Glomerular endothelial cell (primary cell): ENCODE data around the gene PIERCE2. TPM values are rescaled to one million over a fixed set of nuclear protein-coding genes. Genes with fewer than 3 reads are reported as not detected.
"Not testable (repeated sequence)": the region's sequence is repeated elsewhere in the genome, so short reads cannot be mapped to it uniquely, and the experiment has no call there.

Source experiments
- DNase-seq: peaks from one replicate; pipeline ENCODE4 v3.0.0-alpha.2; 2011; ENCODE audit warnings: low read depth, low spot score; ENCODE audit errors: extremely low read depth
- total RNA-seq: library from RNA; depleted of rRNA; stranded (reverse); fragments of >200 nt; gene quantifications from 2 replicates; pipeline ENCODE4 v1.2.3, GENCODE V29; 2015

PIERCE2 gene, protein sequence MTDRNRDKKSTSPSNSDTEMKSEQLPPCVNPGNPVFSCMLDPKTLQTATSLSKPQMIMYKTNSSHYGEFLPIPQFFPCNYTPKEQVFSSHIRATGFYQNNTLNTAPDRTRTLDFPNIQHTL
- total RNA-seq = 0.29 and 2.0 TPM in 2 replicates

DNA sequence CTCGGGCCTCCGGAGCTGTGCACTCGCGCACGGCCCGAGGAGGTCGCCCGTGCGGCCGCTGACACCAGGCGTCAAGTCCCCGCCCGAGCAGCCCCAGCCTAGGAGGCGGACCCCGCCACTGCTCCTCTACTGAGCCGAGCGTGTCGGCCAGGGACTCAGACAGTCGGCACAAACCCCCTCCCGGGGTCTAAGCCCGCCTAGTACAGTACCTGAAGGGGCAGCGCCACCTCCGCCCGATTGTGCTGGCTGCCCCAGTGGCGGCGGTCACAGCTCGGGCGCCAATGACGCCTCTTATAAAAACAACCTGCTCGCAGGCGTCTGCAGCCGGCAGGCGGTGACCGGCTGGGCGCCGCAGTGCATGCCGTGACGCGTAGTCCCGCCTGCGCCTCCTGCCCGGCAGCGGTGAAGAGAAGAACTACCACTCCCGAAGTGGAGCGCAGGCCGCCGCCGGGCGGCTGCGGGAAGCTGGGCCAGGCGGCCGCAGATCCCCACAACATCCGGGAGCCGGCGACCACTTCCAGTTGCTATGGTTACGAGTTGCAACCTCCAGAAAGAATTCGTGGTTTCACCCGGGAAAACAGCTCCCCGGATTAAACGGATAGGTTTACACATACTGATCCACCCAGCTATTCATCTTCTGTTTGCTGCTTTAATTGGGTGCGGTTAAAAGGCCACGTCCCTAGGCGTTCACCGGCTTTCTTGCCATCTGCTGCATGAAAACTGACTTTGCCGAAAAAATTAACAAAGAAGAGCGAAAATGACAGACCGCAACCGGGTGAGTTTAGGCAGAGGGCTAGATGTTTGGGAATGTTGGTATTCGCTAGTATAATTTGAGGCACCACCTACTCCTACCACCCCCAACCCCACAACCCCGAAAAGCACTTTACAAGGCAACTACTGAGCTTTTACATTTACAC is at the start of gene PIERCE2, which contains the start of gene CCPG1:
Gene PIERCE2 (plus strand): TSS at position 484 of the 917 bp plus-strand sequence. CDS start 274 bp downstream, at position 758.
Gene CCPG1 (minus strand): TSS at position 348 of the 917 bp plus-strand sequence. CDS start 18,935 bp downstream, outside the sequence.
- peak; percentile 54 for DNase-seq

DNA sequence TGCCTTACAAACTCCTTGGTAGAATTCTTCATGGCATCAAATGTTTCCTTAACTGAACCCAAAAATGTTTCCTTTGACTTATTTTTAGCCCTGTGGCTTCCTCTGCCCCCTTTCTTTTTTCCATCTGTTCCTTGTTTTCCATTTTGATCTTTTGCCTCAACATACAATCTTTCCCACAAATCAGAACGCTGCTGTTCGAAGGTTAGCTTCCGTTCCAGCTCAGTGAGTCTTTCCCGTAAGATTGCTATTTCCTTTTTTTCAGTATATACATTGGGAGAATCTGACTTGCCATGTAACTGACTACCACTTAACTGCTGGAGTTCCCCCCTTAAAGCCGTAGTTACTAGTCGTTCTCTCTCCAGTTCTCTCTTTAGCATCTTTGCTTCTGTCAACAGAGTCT is 48.0 kb upstream of the PIERCE2 start:
- no peak for DNase-seq

DNA sequence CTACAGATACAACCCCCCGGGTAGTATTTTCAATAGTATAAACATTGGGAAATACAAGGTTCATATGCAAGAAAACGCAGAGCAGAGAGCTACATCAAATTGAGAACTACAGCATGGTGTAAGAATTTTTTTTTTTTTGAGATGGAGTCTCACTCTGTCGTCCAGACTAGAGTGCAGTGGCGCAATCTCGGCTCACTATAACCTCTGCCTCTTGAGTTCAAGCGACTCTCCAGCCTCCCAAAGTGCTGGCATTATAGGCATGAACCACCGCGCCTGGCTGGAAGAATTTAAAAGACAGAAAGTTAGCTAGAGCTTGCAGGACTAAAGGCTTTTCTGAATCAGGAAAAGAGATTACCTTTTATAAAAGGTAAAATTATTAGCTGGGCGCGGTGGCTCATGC is 47.2 kb upstream of the PIERCE2 start:
- no peak for DNase-seq

DNA sequence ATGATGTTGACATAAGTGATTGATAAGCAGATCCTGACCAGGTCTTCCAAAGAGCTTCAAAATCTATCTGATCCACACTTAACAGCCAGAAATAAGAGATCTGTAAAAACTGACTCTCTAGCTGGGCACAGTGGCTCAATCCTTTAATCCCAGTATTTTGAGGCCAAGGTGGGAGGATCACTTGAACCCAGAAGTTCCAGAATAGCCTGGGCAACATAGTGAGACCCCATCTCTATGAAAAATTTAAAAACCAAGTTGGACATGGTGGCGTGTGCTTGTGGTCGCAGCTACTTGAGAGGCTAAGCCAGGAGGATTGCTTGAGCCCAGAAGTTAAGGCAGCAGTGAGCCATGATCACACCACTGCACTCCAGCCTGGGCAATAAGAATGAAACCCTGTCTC is 45.7 kb upstream of the PIERCE2 start:
- no peak for DNase-seq

DNA sequence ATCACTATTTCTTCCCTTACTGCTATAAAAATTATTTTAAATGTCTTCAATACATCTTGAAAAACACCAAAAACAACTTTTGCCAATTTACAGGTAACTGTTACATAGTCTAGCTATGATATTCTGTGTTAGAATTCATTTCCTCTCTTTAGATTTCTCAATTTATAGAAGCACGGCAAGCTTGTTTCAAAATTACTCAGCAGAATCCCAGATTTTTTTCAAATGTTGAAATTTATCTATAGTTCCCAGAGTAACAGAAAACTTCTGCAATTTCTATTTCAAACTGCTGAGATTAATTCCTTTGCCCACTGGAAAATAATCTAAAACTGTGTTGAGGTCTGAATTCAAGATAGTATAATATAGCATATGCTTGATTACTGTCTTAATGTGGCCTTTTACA is 41.3 kb upstream of the PIERCE2 start:
- DNase-seq = no peak

DNA sequence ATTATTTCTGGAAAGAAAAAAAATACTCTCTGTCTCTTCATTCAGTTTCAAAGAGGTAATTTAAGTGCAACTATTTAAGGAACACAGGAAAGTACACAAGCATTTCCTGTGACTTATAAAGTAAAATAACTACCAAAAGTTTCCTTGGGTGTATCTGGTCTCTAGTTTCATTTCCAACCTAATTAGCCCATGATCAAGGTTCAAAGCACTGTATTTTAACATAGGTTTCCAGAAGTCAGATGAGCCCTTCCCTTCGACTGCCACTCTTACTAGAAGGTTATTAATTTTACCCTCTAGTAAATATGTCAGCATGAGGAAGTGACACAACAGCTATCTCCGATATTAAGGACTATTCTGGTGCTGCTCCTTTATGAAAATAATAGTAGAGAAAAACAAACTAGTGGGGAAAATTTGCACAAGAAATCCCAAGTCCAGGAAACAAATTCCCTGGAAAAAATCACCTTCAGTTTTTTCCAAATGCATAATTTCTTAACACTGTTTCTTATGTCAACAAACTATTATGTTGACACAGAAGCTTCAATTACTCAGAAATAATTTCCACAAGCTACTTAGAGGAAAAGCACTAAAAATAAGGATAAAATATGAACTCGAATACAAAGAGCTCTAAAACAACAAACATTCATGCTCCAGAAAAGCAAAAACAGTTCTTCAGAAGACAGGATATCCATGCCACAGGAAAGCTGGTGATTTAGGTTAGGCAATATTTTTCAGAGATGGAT is 35.4 kb upstream of the PIERCE2 start:
- DNase-seq = no peak

DNA sequence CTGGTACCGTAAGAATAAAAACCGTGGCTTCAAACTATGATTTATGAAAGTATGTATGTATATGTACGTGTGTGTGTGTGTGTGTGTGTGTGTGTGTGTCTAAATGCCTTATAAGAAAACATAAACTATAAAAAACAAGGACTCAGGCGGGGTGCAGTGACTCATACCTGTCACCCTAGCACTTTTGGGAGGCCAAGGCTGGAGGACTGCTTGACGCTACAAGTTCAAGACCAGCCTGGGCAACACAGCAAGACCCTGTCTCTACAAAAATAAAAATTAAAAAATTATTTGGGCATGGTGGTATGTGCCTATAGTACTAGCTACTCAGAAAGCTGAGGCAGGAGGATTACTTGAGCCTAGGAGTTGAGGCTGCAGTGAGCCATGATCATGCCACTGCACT is 29.2 kb upstream of the PIERCE2 start:
- DNase-seq = no peak

DNA sequence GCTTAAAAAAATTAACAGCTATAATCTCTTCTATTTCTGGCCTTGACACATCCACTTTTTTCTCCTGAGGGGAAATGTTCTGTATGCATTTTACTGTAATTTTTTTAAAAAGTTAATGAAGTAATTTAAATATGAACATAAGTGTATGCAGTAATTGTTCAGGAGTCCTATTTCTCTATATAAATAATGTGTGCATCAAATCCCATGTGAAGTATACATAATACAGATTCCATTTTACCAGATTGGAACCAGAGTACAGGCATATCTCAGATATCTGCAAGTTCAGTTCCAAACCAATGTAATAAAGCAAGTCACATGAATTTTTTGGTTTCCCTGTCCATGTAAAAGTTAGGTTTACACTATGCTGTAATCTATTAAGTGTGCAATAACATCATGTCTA is 26.7 kb upstream of the PIERCE2 start:
- no peak for DNase-seq

DNA sequence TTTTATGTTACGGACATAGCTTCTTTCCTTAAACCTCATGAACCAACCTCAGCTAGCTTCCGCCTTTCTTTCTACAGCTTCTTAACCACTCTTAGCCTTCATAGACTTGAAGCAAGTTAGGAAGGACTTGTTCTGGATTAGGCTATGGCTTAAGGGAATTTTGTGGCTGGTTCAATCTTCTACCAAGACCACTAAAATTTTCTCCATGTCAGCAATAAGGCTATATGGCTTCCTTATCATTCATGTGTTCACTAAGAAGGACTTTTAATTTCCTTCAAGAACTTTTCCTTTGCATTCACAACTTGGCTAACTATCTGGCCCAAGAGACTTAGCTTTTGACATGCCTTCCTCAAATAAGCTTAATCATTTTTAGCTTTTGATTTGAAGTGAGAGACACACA is 24.6 kb upstream of the PIERCE2 start:
- DNase-seq = no peak

DNA sequence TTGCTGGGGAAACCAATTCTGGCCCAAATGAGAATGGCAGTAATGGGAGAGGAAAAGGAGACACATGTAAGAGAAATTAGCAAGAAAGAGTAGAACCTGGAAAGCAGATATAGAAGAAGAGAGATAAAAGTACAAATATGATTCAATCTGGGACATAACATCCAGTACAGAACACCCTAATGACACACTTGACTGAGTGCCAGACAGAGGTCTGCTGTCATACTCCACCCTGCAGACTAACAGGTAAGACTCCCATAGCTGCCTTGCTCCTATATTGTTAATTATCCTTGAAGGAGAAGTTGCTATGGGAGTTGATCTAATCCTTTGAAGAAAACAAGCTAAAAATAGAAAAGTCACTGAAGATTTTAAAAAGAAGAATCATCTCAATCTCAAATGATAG is 21.3 kb upstream of the PIERCE2 start:
- no peak for DNase-seq

DNA sequence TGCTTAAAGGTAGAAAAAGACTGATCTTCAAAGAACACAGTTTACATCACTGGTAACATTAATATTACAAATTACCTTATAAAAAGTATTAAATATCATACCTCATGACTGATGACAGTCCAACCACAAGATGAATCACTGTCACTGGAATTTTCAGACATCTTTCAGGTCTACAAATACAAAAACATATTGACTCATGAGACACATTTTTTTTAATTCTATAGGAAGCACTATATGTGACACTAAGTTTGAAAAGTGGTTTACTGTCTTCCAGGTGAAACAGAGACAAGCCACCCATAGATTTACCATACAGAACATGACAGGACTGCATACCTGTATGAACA is 19.1 kb upstream of the PIERCE2 start:
- no peak for DNase-seq

DNA sequence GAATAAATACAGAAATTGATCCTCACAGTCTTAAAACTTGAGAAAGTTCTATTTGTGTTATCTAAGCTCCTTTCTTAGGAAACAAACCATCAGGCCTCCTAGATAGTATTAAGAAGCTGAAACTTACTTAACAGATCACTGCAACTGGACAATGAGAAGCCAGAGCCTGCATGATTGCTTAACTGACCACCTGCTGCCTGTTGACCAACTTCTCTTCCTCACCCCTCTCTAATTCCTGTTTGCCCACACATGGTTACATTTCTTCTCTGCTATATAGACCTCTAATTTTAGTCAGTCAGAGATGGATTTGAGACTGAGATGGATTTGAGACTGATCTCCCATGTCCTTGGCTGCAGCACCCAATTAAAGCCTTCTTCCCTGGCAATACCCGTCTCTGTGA is 13.6 kb upstream of the PIERCE2 start:
- no peak for DNase-seq

DNA sequence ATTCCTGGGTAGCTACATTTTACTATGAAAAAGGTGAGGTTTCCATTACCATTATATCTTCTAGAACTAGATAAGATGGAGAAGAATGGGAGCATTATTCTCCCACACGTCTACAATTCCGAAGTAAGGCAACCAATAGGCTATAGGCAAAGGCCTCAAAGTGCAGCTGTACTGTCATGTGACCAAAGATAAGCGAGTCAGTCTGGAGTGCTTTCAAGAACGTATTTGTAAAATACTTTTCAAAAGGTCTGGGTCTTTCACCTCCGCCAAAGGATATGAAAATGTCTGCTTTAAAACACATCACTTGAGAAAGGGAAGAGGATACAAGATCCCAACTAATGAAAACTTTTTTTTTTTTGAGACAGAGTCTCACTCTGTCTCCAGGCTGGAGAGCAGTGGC is 10.1 kb upstream of the PIERCE2 start:
- DNase-seq = no peak

DNA sequence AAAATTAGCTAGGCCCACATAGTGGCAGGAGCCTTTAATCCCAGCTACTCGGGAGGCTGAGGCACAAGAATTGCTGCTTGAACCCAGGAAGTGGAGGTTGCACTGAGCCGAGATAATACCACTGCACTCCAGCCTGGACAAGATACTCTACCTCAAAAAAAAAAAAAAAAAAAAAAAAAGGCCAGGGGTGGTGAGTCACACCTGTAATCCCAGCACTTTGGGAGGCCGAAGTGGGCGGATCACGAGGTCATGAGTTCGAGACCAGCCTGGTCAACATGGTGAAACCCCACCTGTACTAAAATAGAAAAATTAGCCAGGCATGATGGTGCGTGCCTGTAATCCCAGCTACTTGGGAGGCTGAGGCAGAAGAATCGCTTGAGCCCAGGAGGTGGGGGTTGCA is 8.2 kb upstream of the PIERCE2 start:
- DNase-seq = not testable (repeated sequence)

DNA sequence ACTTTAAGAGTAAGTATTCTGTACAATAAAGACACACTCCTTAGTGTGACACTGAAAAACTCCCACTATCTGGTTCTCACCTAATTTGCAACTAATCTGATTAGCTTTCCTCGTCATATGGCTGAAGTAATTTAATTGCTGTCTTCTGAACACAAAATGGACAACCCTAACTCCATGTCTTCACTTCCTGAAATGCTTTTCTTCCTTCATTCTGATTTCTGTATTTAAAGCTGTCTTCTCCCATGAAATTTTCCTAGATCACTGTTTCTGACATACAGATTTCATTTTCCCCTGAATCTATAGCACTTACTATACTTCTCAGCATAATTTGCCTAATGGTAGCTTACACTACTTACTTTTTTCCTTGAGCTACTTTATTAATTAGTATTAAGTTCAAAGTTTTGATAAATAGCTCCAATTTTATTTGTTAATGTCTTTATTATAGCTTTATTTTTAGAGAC is 6.5 kb upstream of the PIERCE2 start:
- no peak for DNase-seq

DNA sequence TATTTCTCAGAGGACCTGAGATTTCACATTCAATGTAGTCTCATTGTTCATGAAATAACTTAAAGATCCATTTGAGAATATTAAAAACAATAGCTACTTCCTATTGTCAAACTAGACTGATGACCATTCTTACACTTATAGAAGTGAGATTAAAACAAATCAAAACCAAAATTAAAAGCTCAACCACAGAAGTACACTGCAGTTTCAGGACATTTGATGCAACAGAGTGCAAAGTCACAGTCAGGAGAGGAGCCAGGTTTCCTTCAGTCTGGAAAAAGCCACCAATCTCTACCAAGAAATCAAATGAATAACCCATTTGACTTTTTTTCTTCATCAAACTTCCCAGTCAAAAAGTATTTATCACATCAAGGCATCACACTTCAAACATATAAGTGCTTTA is 5.6 kb upstream of the PIERCE2 start:
- no peak for DNase-seq

DNA sequence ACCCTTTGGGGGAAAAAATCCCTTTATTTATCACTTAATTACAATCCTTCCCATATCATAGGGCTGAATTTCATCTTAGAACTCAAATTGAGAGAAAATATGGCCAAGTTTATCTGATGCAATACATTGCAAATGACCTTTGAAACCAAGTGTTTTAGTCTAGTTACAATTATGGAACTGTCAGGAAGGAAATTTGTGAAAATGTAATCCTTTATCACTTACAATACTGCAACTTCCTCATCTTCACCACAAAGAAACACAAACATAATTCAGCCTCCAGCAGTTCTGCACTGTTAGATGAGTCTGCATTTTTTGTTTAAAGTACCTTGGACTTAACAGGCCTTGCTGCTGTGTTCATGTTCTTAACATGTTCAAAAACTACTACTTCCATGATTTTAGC is 4.8 kb upstream of the PIERCE2 start:
- no peak for DNase-seq

DNA sequence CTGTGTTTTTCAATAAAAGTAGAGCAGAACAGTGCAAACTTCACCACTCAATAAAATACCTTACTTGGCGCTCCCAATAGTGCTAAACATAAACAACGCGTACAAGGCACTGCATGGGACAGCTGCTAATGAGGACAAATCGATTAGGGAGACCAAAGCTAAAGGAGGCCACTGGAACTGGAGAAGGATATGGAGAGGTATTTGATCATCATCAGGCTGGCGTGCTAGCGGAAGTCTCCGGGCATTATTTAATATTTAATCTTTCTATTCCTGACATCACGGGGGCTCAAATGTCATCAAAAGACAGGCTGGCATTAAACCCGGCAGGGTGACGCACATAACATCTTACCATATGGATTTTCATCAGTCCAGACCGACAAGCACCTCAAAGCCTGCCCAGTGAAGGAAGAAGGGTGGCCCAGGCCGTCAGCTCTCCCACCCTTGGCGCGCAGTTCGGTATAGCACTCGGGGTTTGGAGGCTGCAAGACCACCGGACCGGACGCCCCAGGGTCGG is 740 bp upstream of the PIERCE2 start:
- no peak for DNase-seq

DNA sequence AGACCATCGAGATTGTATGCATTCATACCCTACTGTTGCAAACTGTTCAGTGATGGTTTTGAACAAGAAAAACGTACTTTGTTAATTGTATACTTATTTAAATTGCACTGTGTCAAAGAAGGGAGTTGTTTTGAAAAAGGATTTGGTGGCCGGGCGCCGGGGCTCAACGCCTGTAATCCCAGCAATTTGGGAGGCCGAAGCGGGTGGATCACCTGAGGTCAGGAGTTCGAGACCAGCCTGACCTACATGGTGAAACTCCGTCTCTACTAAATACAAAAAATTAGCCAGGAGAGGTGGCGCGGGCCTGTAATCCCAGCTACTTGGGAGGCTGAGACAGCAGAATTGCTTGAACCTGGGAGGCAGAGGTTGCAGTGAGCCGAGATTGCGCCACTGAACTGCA is 681 bp downstream of the PIERCE2 start:
- not testable (repeated sequence) for DNase-seq

DNA sequence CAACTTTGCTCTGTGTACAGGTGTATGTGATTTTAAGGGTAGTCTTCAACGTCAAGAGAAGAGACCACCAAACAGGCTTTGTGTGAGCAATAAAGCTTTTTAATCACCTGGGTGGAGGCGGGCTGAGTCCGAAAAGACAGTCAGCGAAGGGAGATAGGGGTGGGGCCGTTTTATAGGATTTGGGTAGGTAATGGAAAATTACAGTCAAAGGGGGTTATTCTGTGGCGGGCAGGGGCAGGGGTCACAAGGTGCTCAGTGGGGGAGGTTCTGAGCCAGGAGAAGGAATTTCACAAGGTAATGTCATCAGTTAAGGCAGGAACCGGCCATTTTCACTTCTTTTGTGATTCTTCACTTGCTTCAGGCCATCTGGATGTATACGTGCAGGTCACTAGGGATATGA is 9.4 kb downstream of the PIERCE2 start:
- DNase-seq = not testable (repeated sequence)

DNA sequence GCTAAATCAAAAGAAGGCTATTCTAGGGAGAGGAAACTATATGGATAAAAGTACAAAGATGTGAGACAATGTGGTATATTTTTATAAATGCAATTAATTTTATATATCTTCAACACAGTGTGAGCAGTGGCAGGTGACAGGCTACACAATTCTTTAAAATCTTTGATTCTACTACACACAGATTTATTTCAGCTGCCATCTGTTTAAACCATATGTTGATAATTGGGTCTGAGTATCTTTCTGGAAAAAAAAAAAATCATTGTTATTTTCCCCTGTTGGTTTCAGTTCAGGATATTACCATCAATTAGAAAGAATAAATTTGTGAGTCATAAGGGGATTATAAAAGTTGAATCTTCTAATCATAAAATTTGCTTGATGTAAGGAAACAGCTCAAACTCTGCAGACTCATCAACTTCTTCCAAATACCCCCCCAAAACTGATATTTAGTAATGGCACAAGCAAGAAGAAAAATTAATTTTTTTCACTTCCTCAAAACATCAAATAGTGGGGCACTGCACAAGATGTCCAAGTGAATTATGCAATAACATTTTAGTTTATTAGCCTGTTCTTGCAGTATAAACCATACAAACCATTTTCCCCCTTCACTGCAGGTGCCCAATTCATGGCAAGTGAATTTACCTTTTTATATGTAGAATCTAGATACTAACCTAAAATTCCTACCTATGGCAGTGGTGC is 12.0 kb downstream of the PIERCE2 start:
- no peak for DNase-seq
